ENCODE results near the gene ANAPC5.
"Not testable (repeated sequence)": the region's sequence is repeated elsewhere in the genome, so short reads cannot be mapped to it uniquely, and the experiment has no call there.

The ANAPC5 gene

DNA sequence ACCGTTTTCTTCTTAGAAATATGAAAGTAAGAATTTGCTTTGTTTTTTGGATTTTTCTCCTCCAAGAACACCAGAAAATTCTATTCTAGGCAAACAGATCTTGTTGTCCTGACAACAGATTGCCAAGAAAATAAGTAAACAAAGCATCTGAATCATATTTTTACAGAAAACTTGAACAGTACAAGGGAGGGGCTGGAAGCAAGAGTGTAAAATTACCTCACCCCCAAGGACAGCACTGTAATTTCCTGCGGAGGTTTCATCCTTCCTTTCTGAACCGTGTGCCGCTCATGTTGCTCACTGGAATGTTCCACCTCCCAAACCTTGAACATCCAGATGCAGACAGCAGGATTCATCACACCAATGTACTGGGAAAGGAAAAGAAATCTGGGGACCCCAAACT lies 50.3 kb downstream of the ANAPC5 start:
- TF ChIP-seq, protein P1, sequence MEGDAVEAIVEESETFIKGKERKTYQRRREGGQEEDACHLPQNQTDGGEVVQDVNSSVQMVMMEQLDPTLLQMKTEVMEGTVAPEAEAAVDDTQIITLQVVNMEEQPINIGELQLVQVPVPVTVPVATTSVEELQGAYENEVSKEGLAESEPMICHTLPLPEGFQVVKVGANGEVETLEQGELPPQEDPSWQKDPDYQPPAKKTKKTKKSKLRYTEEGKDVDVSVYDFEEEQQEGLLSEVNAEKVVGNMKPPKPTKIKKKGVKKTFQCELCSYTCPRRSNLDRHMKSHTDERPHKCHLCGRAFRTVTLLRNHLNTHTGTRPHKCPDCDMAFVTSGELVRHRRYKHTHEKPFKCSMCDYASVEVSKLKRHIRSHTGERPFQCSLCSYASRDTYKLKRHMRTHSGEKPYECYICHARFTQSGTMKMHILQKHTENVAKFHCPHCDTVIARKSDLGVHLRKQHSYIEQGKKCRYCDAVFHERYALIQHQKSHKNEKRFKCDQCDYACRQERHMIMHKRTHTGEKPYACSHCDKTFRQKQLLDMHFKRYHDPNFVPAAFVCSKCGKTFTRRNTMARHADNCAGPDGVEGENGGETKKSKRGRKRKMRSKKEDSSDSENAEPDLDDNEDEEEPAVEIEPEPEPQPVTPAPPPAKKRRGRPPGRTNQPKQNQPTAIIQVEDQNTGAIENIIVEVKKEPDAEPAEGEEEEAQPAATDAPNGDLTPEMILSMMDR (IDR thresholded peaks at IDR 0.05): no peak
- peaks cover 63 to 69% of the 10 kb centered on the region in 2 experiments for H3K4me1 ChIP-seq (ENCODE audit: control insufficient read depth in 1 of 2, insufficient read depth in 1 of 2, low read depth in 1 of 2, low read length in 1 of 2)
- H3K4me3 ChIP-seq (ENCODE audit: low read depth in 1 of 2, low read length in 1 of 2): peak overlapping the region; percentile 52
- no peaks in the 10 kb centered on the region for H3K36me3 ChIP-seq
- peak overlapping the region; percentile 93 for H3K27ac ChIP-seq
- no peaks in the 10 kb centered on the region for H3K27me3 ChIP-seq
- H3K9me3 ChIP-seq: no peaks in the 10 kb centered on the region

DNA sequence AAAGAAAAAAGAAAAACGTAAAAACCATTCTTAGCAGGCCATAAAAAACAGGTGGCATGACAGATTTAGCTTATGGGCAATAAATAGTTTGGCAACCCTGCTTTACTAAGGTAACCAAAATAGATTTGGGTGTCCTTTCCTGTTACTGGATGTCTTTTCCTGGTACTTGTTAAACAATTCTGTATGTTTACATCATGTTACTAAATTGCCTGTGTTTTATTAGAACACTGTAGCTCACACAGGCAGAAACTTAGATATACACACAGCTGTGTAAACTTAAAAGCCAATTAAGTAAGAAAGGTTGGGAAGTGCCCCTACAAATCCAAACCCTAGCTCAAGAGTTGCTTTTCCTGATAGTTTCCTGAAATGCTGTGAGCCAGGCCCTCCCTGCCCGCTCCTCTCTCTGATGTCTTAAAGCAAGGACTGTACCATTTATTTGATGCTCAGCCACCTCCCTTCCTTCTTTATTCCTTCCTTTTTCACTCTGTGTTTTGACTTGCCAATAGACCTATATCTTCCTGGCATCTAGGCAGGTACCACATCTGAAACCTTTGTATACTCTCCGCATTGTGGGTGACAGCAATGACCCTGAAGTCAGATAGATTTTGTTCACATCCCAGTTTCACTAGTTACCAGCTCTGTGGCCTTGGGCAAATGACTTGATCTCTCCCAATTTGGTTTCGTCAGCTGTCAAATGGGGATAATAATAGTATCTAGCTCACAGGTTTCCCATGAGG lies 52.0 kb downstream of the ANAPC5 start:
- no peak overlapping the region for H3K4me3 ChIP-seq (ENCODE audit: low read depth in 1 of 2, low read length in 1 of 2)
- H3K4me1 ChIP-seq (ENCODE audit: control insufficient read depth in 1 of 2, insufficient read depth in 1 of 2, low read depth in 1 of 2, low read length in 1 of 2): peaks cover 51 to 59% of the 10 kb centered on the region in 2 experiments
- peak overlapping the region; percentile 69 for H3K27ac ChIP-seq
- TF ChIP-seq, protein P1 (IDR thresholded peaks at IDR 0.05): no peak
- no peaks in the 10 kb centered on the region for H3K9me3 ChIP-seq
- no peaks in the 10 kb centered on the region for H3K36me3 ChIP-seq
- no peaks in the 10 kb centered on the region for H3K27me3 ChIP-seq

DNA sequence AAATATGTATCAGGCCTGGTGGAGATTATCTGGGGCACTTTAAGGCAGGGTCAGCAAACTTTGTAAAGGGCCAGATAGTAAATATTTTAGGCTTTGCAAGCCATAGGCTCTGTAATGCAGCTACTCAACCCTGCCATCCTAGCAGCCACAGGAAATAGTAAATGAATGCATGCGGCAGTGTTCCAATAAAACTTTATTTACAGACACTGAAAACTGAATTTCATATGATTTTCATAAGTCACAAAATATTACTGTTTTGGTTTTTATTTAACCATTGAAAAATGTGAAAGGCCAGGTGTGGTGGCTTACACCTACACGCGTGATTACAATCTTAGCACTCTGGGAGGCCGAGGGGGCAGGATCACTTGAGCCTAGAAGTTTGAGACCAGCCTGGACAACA lies 52.5 kb downstream of the ANAPC5 start:
- no peaks in the 10 kb centered on the region for H3K36me3 ChIP-seq
- peaks cover 56 to 64% of the 10 kb centered on the region in 2 experiments for H3K4me1 ChIP-seq (ENCODE audit: control insufficient read depth in 1 of 2, insufficient read depth in 1 of 2, low read depth in 1 of 2, low read length in 1 of 2)
- H3K27me3 ChIP-seq: no peaks in the 10 kb centered on the region
- peak overlapping the region; percentile 69 for H3K27ac ChIP-seq
- TF ChIP-seq, protein P1 (IDR thresholded peaks at IDR 0.05): no peak
- H3K9me3 ChIP-seq: no peaks in the 10 kb centered on the region
- no peak overlapping the region for H3K4me3 ChIP-seq (ENCODE audit: low read depth in 1 of 2, low read length in 1 of 2)

DNA sequence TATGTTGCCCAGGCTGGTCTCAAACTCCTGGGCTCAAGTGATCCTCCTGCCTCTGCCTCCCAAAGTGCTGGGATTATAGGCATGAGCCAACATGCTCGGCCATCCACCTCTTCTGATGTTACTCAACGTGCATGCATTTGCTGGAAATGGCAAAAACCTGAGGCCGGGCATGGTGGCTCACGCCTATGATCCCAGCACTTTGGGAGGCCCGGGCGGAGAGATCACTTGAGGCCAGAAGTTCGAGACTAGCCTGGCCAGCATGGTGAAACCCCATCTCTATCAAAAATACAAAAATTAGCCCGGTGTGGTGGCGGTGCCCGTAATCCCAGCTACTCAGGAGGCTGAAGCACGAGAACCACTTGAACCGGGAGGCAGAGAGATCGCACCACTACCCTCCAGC lies 53.8 kb downstream of the ANAPC5 start:
- Histone ChIP-seq H3K27ac (peak overlapping the region; percentile 99), H3K4me3 (ENCODE audit: low read depth in 1 of 2, low read length in 1 of 2) (peak overlapping the region in 1 of 2 experiments; percentile 83), H3K4me1 (ENCODE audit: control insufficient read depth in 1 of 2, insufficient read depth in 1 of 2, low read depth in 1 of 2, low read length in 1 of 2) (peaks cover 68 to 76% of the 10 kb centered on the region in 2 experiments)
- H3K36me3 ChIP-seq, H3K9me3 ChIP-seq, H3K27me3 ChIP-seq: not testable (repeated sequence)

DNA sequence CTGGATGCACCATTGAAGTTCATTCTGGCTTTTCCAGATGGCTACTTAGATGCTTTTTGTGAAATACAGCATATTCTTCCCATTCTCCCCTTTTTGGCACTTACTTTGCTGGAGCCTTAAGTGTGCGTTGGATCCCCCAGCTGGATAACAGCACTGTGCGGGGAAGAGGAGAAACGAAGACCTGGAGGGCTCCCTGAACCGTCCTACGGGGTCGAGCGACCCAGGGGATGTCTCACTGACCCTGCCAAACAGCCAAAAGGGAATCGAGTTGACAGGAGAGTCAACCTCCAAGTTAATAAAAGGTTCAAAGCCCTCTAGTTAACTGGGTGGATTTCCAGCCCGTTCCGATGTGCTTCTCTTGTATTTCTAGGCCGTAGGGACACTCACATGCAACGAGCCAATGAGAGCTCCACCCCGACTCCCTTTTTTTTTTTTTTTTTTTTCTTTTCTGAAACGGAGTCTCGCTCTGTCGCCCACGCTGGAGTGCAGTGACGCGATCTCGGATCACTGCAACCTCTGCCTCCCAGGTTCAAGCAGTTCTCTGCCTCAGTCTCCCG lies 54.7 kb downstream of the ANAPC5 start:
- no peaks in the 10 kb centered on the region for H3K9me3 ChIP-seq
- no peaks in the 10 kb centered on the region for H3K36me3 ChIP-seq
- H3K27ac ChIP-seq: peak overlapping the region; percentile 99
- H3K4me3 ChIP-seq (ENCODE audit: low read depth in 1 of 2, low read length in 1 of 2): peak overlapping the region; percentile 83 to 99
- no peaks in the 10 kb centered on the region for H3K27me3 ChIP-seq
- H3K4me1 ChIP-seq (ENCODE audit: control insufficient read depth in 1 of 2, insufficient read depth in 1 of 2, low read depth in 1 of 2, low read length in 1 of 2): peaks cover 68 to 78% of the 10 kb centered on the region in 2 experiments
- TF ChIP-seq, protein P1 (IDR thresholded peaks at IDR 0.05): no peak

Measured in neutrophil (primary cell).